Endothelial cell of umbilical vein (primary cell): ENCODE data around the gene EXOC6B. TPM values are rescaled to one million over a fixed set of nuclear protein-coding genes. Genes with fewer than 3 reads are reported as not detected.
A peak's percentile ranks its signal among the peaks of the same experiment; 100 is the strongest.

ENCODE experiments used
- BruUV-seq: library from RNA; stranded (reverse); fragments of 400-500 nt; replicated peaks from 2 replicates; lab custom pipeline; 2021; lab: Mats Ljungman, UMichigan
- CTCF ChIA-PET: fragments of 300-600, 350-600 bp; sonication (Branson Sonifier 250); formaldehyde crosslinking; loops from one replicate; lab custom pipeline; 2021; ENCODE audit warnings: antibody characterized with exemption, inconsistent platforms; lab: Charles Lee
- POLR2A ChIA-PET: fragments of 300-600, 350-600 bp; sonication (Branson Sonifier 250); formaldehyde crosslinking; loops from one replicate; lab custom pipeline; 2021; ENCODE audit warnings: antibody characterized with exemption, inconsistent platforms; lab: Charles Lee
- DNase-seq: peaks from one replicate; pipeline ENCODE4 v3.0.0-alpha.2; 2011; ENCODE audit warnings: low read depth, low spot score
- FAIRE-seq: peaks from 2 replicates; lab custom pipeline; 2011; peaks lifted over from hg19 to GRCh38; lab: Jason Lieb, UNC
- H2AFZ ChIP-seq: 2 replicates; pipeline ENCODE4 v1.6.0; 2012; ENCODE audit warnings: low read depth, low read length, control low read depth, inconsistent platforms
- H3K27ac ChIP-seq: 2 replicates; pipeline ENCODE4 v1.5.1; 2011; ENCODE audit warnings: low read depth, mild to moderate bottlenecking, control low read depth, low read length, moderate library complexity; ENCODE audit not compliant: insufficient read depth
- H3K27me3 ChIP-seq, 2 experiments: 2 replicates each; pipeline versions ENCODE4 v1.6.0 to v1.6.1; 2011; ENCODE audit warnings: low read length in 2 of 2, mixed read lengths in 1 of 2; ENCODE audit not compliant: control insufficient read depth in 2 of 2, insufficient read depth in 2 of 2
- H3K36me3 ChIP-seq, 2 experiments: 2 replicates in 1 of 2; 3 replicates in 1 of 2; pipeline ENCODE4 v1.5.1; 2011; ENCODE audit warnings: low read length in 2 of 2, mild to moderate bottlenecking in 1 of 2, moderate library complexity in 1 of 2; ENCODE audit not compliant: control insufficient read depth in 2 of 2, insufficient read depth in 2 of 2; ENCODE audit errors: extremely low read depth in 1 of 2
- H3K4me1 ChIP-seq: 3 replicates; pipeline ENCODE4 v1.5.1; 2011; ENCODE audit warnings: mild to moderate bottlenecking, low read length; ENCODE audit not compliant: control insufficient read depth, insufficient read depth; ENCODE audit errors: extremely low read depth
- H3K4me2 ChIP-seq: 2 replicates; pipeline ENCODE4 v1.6.1; 2011; ENCODE audit warnings: low read length, control low read depth, mixed read lengths; ENCODE audit not compliant: insufficient read depth
- H3K4me3 ChIP-seq, 3 experiments: fragments of 200-600 bp in 1 of 3; sonication (generic), shearing (Covaris generic) in 1 of 3; replicated peaks in 1 of 3; 2 replicates each; pipeline ENCODE4 v1.5.1; 2011 to 2016; ENCODE audit warnings: control low read depth in 3 of 3, low read length in 3 of 3, mild to moderate bottlenecking in 2 of 3, inconsistent platforms in 1 of 3, low read depth in 1 of 3, moderate library complexity in 1 of 3; ENCODE audit not compliant: insufficient read depth in 1 of 3
- H3K79me2 ChIP-seq: 2 replicates; pipeline ENCODE4 v1.6.0; 2012; ENCODE audit warnings: low read length, inconsistent platforms; ENCODE audit not compliant: control insufficient read depth, insufficient read depth
- H3K9ac ChIP-seq: replicated peaks from 2 replicates; pipeline ENCODE3; 2011; ENCODE audit warnings: low read length, control low read depth; ENCODE audit not compliant: insufficient read depth; ENCODE audit errors: extremely low read depth
- H3K9me1 ChIP-seq: replicated peaks from 3 replicates; pipeline ENCODE4 v1.6.0; 2011; ENCODE audit warnings: mild to moderate bottlenecking, low read length; ENCODE audit not compliant: control insufficient read depth, insufficient read depth; ENCODE audit errors: extremely low read depth
- H3K9me3 ChIP-seq: replicated peaks from 2 replicates; pipeline ENCODE4 v1.5.1; 2012; ENCODE audit warnings: low read length, inconsistent platforms; ENCODE audit not compliant: control insufficient read depth, insufficient read depth
- H4K20me1 ChIP-seq: replicated peaks from 2 replicates; pipeline ENCODE3; 2011; ENCODE audit warnings: mild to moderate bottlenecking, low read length; ENCODE audit not compliant: control insufficient read depth, insufficient read depth; ENCODE audit errors: extremely low read depth
- CTCF ChIP-seq, 2 donors: IDR thresholded peaks; 1 replicate in 1 of 2; 2 replicates in 1 of 2; pipeline ENCODE4 v1.5.1; 2011; ENCODE audit warnings: low read length in 2 of 2, mild to moderate bottlenecking in 2 of 2, moderate library complexity in 2 of 2, control low read depth in 1 of 2, inconsistent platforms in 1 of 2, low read depth in 1 of 2; ENCODE audit not compliant: insufficient read depth in 1 of 2; ENCODE audit errors: extremely low read depth in 1 of 2
- EZH2 ChIP-seq: IDR thresholded peaks from 2 replicates; pipeline ENCODE4 v1.6.1; 2012; ENCODE audit warnings: borderline replicate concordance, low read depth, mild to moderate bottlenecking, moderate library complexity, low read length, inconsistent platforms; ENCODE audit not compliant: severe bottlenecking
- FOS ChIP-seq: IDR thresholded peaks from 2 replicates; pipeline ENCODE4 v1.6.1; 2011; ENCODE audit warnings: mild to moderate bottlenecking, low read length, moderate library complexity, borderline replicate concordance; ENCODE audit not compliant: insufficient read depth
- GATA2 ChIP-seq: IDR thresholded peaks from 2 replicates; pipeline ENCODE4 v1.7.0; 2011; ENCODE audit warnings: low read depth, mild to moderate bottlenecking, moderate library complexity, mixed read lengths, low read length; ENCODE audit not compliant: insufficient read length, insufficient read depth
- JUN ChIP-seq: IDR thresholded peaks from 2 replicates; pipeline ENCODE4 v1.6.1; 2011; ENCODE audit warnings: borderline replicate concordance, low read depth; ENCODE audit not compliant: insufficient read length, insufficient read depth
- MYC ChIP-seq: IDR thresholded peaks from one replicate; pipeline ENCODE4 v1.6.1; 2011; ENCODE audit warnings: mild to moderate bottlenecking, low read depth, low read length
- POLR2A ChIP-seq: IDR thresholded peaks from 2 replicates; pipeline ENCODE4 v1.6.1; 2012; ENCODE audit warnings: low read depth, mild to moderate bottlenecking, control low read depth, low read length
- POLR2AphosphoS5 ChIP-seq: IDR thresholded peaks from 2 replicates; pipeline ENCODE4 v1.6.1; 2012; ENCODE audit warnings: low read depth, mild to moderate bottlenecking, control low read depth, low read length, moderate library complexity; ENCODE audit not compliant: insufficient read depth
- dilution Hi-C: fragments of 300-500 bp; cut with MboI; formaldehyde crosslinking; loops from one replicate; pipeline ENCODE4 v1.15.0; 2019; ENCODE audit warnings: low sequenced_read_pairs; ENCODE audit not compliant: extremely low pct_ligation_motif_present
- intact Hi-C: fragments of 100-400 bp; cut with micrococcal nuclease; formaldehyde crosslinking; loops from one replicate; pipeline ENCODE4 v1.10.0; 2022
- polyA plus RNA-seq, 4 experiments: library from polyadenylated mRNA; depleted of rRNA in 3 of 4; stranded (reverse) in 3 of 4; unstranded in 1 of 4; fragments of >200 nt; gene quantifications; 2 replicates each; pipeline versions ENCODE4 v1.2.1 to v1.2.3, GENCODE V29; 2011 to 2012; ENCODE audit warnings: missing spikeins in 1 of 4
- total RNA-seq: library from RNA; stranded (reverse); gene quantifications from 2 replicates; pipeline ENCODE4 v1.2.3, GENCODE V29; 2021
- TF ChIP-seq, protein P1 (sequence below): IDR thresholded peaks from 2 replicates; pipeline ENCODE4 v1.6.1; 2011; ENCODE audit not compliant: insufficient read depth, insufficient read length

The EXOC6B gene
- total and polyA plus RNA-seq, 2 donors (not counting 3 experiments of a cell fraction or from before 2014, with no cell fraction given): 10.8 to 34.8 TPM

DNA sequence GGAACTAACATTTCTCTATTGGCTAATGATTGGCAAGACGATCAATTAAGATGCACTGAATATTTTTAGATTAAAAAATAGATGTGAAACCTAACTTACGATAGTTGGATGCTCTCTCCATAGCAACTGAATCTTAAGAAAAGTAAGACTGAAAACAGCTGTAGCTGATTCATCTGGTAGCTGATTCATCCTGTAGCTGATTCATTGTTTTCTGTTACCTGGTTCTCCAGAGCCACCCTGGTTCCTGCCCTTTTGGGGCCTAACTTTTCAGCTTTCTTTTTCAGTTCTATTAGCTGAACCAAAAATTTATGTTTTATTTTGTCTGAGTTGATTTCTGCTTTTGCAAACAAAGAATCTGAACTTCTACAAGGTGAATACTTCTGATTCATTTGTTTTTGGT, 38.7 kb upstream of the EXOC6B start:
- intact Hi-C loops: loop anchor here (5.0 to 10.0 kb wide), 2 partner anchors 52 to 260 kb away; no protein-coding TSS in a partner anchor
- no peak overlapping the region for H3K4me2 ChIP-seq
- FAIRE-seq (peak; percentile 81), DNase-seq (peak; percentile 26)
- dilution Hi-C loops: no loop called here
- H2AFZ ChIP-seq: no peak overlapping the region
- no peak overlapping the region for H3K27ac ChIP-seq
- BruUV-seq: no TSS peak
- ChIA-PET CTCF (interaction anchor here (0.7 to 6.2 kb wide), 8 partner anchors 22 to 313 kb away, joined by 3 to 118 read pairs (median 4); partner anchors contain the start of gene SPR), POLR2A (no interaction called here)
- no peak overlapping the region for H3K4me3 ChIP-seq
- TF ChIP-seq, protein P1, sequence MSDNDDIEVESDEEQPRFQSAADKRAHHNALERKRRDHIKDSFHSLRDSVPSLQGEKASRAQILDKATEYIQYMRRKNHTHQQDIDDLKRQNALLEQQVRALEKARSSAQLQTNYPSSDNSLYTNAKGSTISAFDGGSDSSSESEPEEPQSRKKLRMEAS: no peak
- no peak for TF ChIP-seq CTCF (IDR thresholded peaks at IDR 0.05; ENCODE audit: extremely low read depth in 1 of 2, insufficient read depth in 1 of 2, low read depth in 1 of 2, low read length in 2 of 2)
- TF ChIP-seq JUN: peak; percentile 64
- peak; percentile 97 for TF ChIP-seq FOS
- H3K9ac ChIP-seq: no peak overlapping the region
- no peaks in the 10 kb centered on the region for H3K79me2 ChIP-seq
- H3K9me3 ChIP-seq: no peaks in the 10 kb centered on the region
- no peaks in the 10 kb centered on the region for H3K36me3 ChIP-seq
- H3K27me3 ChIP-seq: peaks cover 3 to 21% of the 10 kb centered on the region in 2 experiments
- H4K20me1 ChIP-seq: no peaks in the 10 kb centered on the region
- H3K9me1 ChIP-seq: no peaks in the 10 kb centered on the region
- peaks cover 6% of the 10 kb centered on the region for H3K4me1 ChIP-seq

- Histone ChIP-seq H3K9ac (no peak overlapping the region), H3K27ac (no peak overlapping the region), H2AFZ (peak overlapping the region; percentile 52), H3K4me1 (peaks cover 6% of the 10 kb centered on the region), H3K9me3 (no peaks in the 10 kb centered on the region), H3K79me2 (no peaks in the 10 kb centered on the region), H3K27me3 (peaks cover 5 to 21% of the 10 kb centered on the region in 2 experiments), H4K20me1 (no peaks in the 10 kb centered on the region), H3K4me3 (no peak overlapping the region), H3K36me3 (no peaks in the 10 kb centered on the region), H3K9me1 (no peaks in the 10 kb centered on the region), H3K4me2 (peak overlapping the region; percentile 63)
- dilution Hi-C loops (no loop called here), intact Hi-C loops (loop anchor here (5.0 to 10.0 kb wide), 2 partner anchors 51 to 258 kb away; no protein-coding TSS in a partner anchor)
- DNase-seq (no peak), FAIRE-seq (no peak)
- ChIA-PET CTCF (interaction anchor here (0.5 to 6.2 kb wide), 40 partner anchors 8 to 939 kb away, joined by 3 to 118 read pairs (median 4); partner anchors contain the start of gene SPR), POLR2A (no interaction called here)
- BruUV-seq: no TSS peak
- no peak for TF ChIP-seq JUN
- no peak for TF ChIP-seq POLR2A
- TF ChIP-seq CTCF (IDR thresholded peaks at IDR 0.05; ENCODE audit: extremely low read depth in 1 of 2, insufficient read depth in 1 of 2, low read depth in 1 of 2, low read length in 2 of 2): no peak
- TF ChIP-seq POLR2AphosphoS5: no peak
- no peak for TF ChIP-seq FOS
- TF ChIP-seq EZH2: no peak
- TF ChIP-seq, protein P1: no peak
- TF ChIP-seq GATA2: no peak
- TF ChIP-seq MYC: no peak
Observed at GRCh38 chr2:72863046-72863445, 37.2 kb upstream of the EXOC6B start.
